IMR-90 (cell line): ENCODE measurements around the gene XKR3. TPM values are rescaled to one million over a fixed set of nuclear protein-coding genes. Genes with fewer than 3 reads are reported as not detected.
"Not testable (repeated sequence)": the region's sequence is repeated elsewhere in the genome, so short reads cannot be mapped to it uniquely, and the experiment has no call there.

Experiments
- ATAC-seq: fragments of 200-7000 bp; cut with Tn5 transposase; 2 replicates; pipeline ENCODE4 v1.9.1; 2020; ENCODE audit warnings: low read depth, mild to moderate bottlenecking, moderate library complexity
- BruUV-seq: library from RNA; stranded (reverse); fragments of 400-500 nt; replicated peaks from 2 replicates; lab custom pipeline; 2021; lab: Mats Ljungman, UMichigan
- CTCF ChIA-PET: fragments of 300-600 bp; formaldehyde crosslinking; extraction: SDS; loops from one replicate; lab custom pipeline; 2021; ENCODE audit warnings: antibody characterized with exemption; lab: Yijun Ruan, JAX
- POLR2A ChIA-PET: fragments of 300-600 bp; sonication (Branson Sonifier 250); formaldehyde crosslinking; loops from one replicate; lab custom pipeline; 2022; ENCODE audit warnings: antibody characterized with exemption; ENCODE audit not compliant: unreplicated experiment; lab: Charles Lee
- DNase-seq: peaks from one replicate; pipeline ENCODE4 v3.0.0; 2013
- H2AFZ ChIP-seq: replicated peaks from 2 replicates; pipeline ENCODE3; 2013; ENCODE audit warnings: low read length, mild to moderate bottlenecking; ENCODE audit not compliant: poor library complexity
- H2AK5ac ChIP-seq: 2 replicates; pipeline ENCODE4 v1.6.1; 2013; ENCODE audit warnings: low read depth, low read length, inconsistent platforms
- H2AK9ac ChIP-seq: replicated peaks from 2 replicates; pipeline ENCODE3; 2013; ENCODE audit warnings: mild to moderate bottlenecking, low read depth, low read length, moderate library complexity; ENCODE audit not compliant: poor library complexity
- H2BK120ac ChIP-seq: 2 replicates; pipeline ENCODE4 v1.6.1; 2013; ENCODE audit warnings: low read depth, low read length, inconsistent platforms
- H2BK15ac ChIP-seq: 3 replicates; pipeline ENCODE4 v1.6.1; 2013; ENCODE audit warnings: low read depth, low read length, inconsistent platforms
- H2BK20ac ChIP-seq: 2 replicates; pipeline ENCODE4 v1.6.1; 2013; ENCODE audit warnings: low read depth, mild to moderate bottlenecking, inconsistent platforms, low read length, moderate library complexity
- H2BK5ac ChIP-seq: 2 replicates; pipeline ENCODE4 v1.6.1; 2013; ENCODE audit warnings: mild to moderate bottlenecking, low read depth, low read length, inconsistent platforms; ENCODE audit not compliant: poor library complexity, severe bottlenecking
- H3K14ac ChIP-seq: replicated peaks from 2 replicates; pipeline ENCODE4 v1.6.1; 2013; ENCODE audit warnings: low read depth, low read length, inconsistent platforms
- H3K18ac ChIP-seq: 2 replicates; pipeline ENCODE4 v1.6.1; 2013; ENCODE audit warnings: low read depth, low read length, control low read depth
- H3K23ac ChIP-seq: 2 replicates; pipeline ENCODE4 v1.6.1; 2013; ENCODE audit warnings: low read depth, low read length, inconsistent platforms
- H3K27ac ChIP-seq: 2 replicates; pipeline ENCODE4 v1.5.1; 2013; ENCODE audit warnings: mild to moderate bottlenecking, control low read depth, low read length; ENCODE audit not compliant: insufficient read depth
- H3K27me3 ChIP-seq: 2 replicates; pipeline ENCODE4 v1.6.1; 2013; ENCODE audit warnings: low read length; ENCODE audit not compliant: control insufficient read depth, insufficient read depth
- H3K36me3 ChIP-seq: 2 replicates; pipeline ENCODE4 v1.6.1; 2013; ENCODE audit warnings: low read length, mixed read lengths; ENCODE audit not compliant: control insufficient read depth, insufficient read depth
- H3K4ac ChIP-seq: 2 replicates; pipeline ENCODE4 v1.6.1; 2013; ENCODE audit warnings: low read depth, low read length, inconsistent platforms
- H3K4me1 ChIP-seq: 2 replicates; pipeline ENCODE4 v1.6.1; 2013; ENCODE audit warnings: low read length, mixed read lengths; ENCODE audit not compliant: control insufficient read depth, insufficient read depth
- H3K4me2 ChIP-seq: 2 replicates; pipeline ENCODE4 v1.6.1; 2013; ENCODE audit warnings: low read depth, mild to moderate bottlenecking, control low read depth, low read length, moderate library complexity
- H3K4me3 ChIP-seq: 2 replicates; pipeline ENCODE4 v1.5.1; 2013; ENCODE audit warnings: low read depth, mild to moderate bottlenecking, control low read depth, low read length, moderate library complexity; ENCODE audit not compliant: insufficient read depth
- H3K56ac ChIP-seq: 2 replicates; pipeline ENCODE4 v1.6.1; 2013; ENCODE audit warnings: low read length, inconsistent platforms; ENCODE audit not compliant: insufficient read depth; ENCODE audit errors: extremely low read depth
- H3K79me1 ChIP-seq, 2 experiments: 2 replicates each; pipeline ENCODE4 v1.6.1; 2013; ENCODE audit warnings: low read length in 2 of 2, inconsistent platforms in 1 of 2, low read depth in 1 of 2
- H3K9ac ChIP-seq: 2 replicates; pipeline ENCODE4 v1.6.1; 2013; ENCODE audit warnings: low read depth, low read length, control low read depth
- H3K9me1 ChIP-seq: 2 replicates; pipeline ENCODE4 v1.6.1; 2013; ENCODE audit warnings: low read length, inconsistent platforms; ENCODE audit not compliant: insufficient read depth
- H3K9me3 ChIP-seq: 2 replicates; pipeline ENCODE4 v1.6.1; 2013; ENCODE audit warnings: low read length; ENCODE audit not compliant: control insufficient read depth, insufficient read depth
- H4K20me1 ChIP-seq: 2 replicates; pipeline ENCODE4 v1.6.1; 2013; ENCODE audit warnings: low read length, inconsistent platforms; ENCODE audit not compliant: insufficient read depth
- H4K5ac ChIP-seq: 2 replicates; pipeline ENCODE4 v1.6.1; 2013; ENCODE audit warnings: mild to moderate bottlenecking, low read depth, low read length, control low read depth
- H4K8ac ChIP-seq, 2 experiments: 2 replicates each; pipeline ENCODE4 v1.6.1; 2013; ENCODE audit warnings: low read depth in 2 of 2, low read length in 2 of 2, control low read depth in 1 of 2, inconsistent platforms in 1 of 2
- H4K91ac ChIP-seq: 2 replicates; pipeline ENCODE4 v1.6.1; 2013; ENCODE audit warnings: low read depth, low read length, inconsistent platforms; ENCODE audit not compliant: insufficient read depth
- WGBS, 2 experiments: methylation state at CpG; one replicate each; pipeline versions ENCODE4 v1.1.5 to v1.1.7; 2013; ENCODE audit warnings: missing lambda C conversion rate in 2 of 2; ENCODE audit not compliant: insufficient read length in 1 of 2; ENCODE audit errors: extremely low coverage in 2 of 2; 5-methylcytosine and 5-hydroxymethylcytosine counted together
- dilution Hi-C: fragments of 300-500 bp; cut with HindIII; formaldehyde crosslinking; loops from one replicate; pipeline ENCODE4 v1.14.3; 2018; ENCODE audit warnings: low sequenced_read_pairs; ENCODE audit not compliant: unreplicated experiment
- in situ Hi-C: fragments of 300-500 bp; cut with MboI; formaldehyde crosslinking; loops from 3 replicates; pipeline ENCODE4 v1.14.3; 2019; ENCODE audit warnings: low sequenced_read_pairs, inconsistent platforms, mixed read lengths
- intact Hi-C: fragments of 100-400 bp; cut with micrococcal nuclease; formaldehyde crosslinking; loops from 2 replicates; pipeline ENCODE4 v1.10.0; 2022
- polyA plus RNA-seq, 3 experiments: library from polyadenylated mRNA; depleted of rRNA; stranded (reverse); fragments of >200 nt; gene quantifications; 2 replicates each; pipeline ENCODE4 v1.2.3, GENCODE V29; 2012; ENCODE audit warnings: low replicate concordance in 1 of 3
- total RNA-seq: library from RNA; depleted of rRNA; stranded (reverse); fragments of >200 nt; gene quantifications from 2 replicates; pipeline ENCODE4 v1.2.3, GENCODE V29; 2012

Gene XKR3
- total and polyA plus RNA-seq, 2 of the 4 experiments (the other 2 are of a cell fraction), result not detected

GRCh38 chr22:16747266-16748159 lies 77.7 kb downstream of the XKR3 start:
- H3K36me3 ChIP-seq, H4K5ac ChIP-seq, H2BK5ac ChIP-seq, H3K23ac ChIP-seq, H3K18ac ChIP-seq, H3K9me3 ChIP-seq, POLR2A ChIA-PET, H3K14ac ChIP-seq, H2BK20ac ChIP-seq, H3K4ac ChIP-seq, H2BK120ac ChIP-seq, CTCF ChIA-PET, intact Hi-C loops, H3K27ac ChIP-seq, H4K8ac ChIP-seq, H3K79me1 ChIP-seq, H3K4me3 ChIP-seq, H2BK15ac ChIP-seq, H3K4me1 ChIP-seq, H4K91ac ChIP-seq, H2AK9ac ChIP-seq, in situ Hi-C loops, H3K9ac ChIP-seq, DNase-seq, BruUV-seq, dilution Hi-C loops, H3K9me1 ChIP-seq, H3K4me2 ChIP-seq, H4K20me1 ChIP-seq, H2AFZ ChIP-seq, H2AK5ac ChIP-seq, H3K56ac ChIP-seq, ATAC-seq, H3K27me3 ChIP-seq: not testable (repeated sequence)
- WGBS, 2 experiments, result 75% methylated on average over 9 of the region's 21 CpGs; no CpG with 5 or more reads in 1 of the 2 experiments

GRCh38 chr22:16734271-16734670 lies 90.9 kb downstream of the XKR3 start:
- H2BK20ac ChIP-seq, in situ Hi-C loops, H4K5ac ChIP-seq, H3K36me3 ChIP-seq, H3K9ac ChIP-seq, H4K8ac ChIP-seq, H4K91ac ChIP-seq, H2BK5ac ChIP-seq, H3K56ac ChIP-seq, H3K27ac ChIP-seq, H3K23ac ChIP-seq, H3K4ac ChIP-seq, H3K27me3 ChIP-seq, POLR2A ChIA-PET, H3K4me2 ChIP-seq, H3K79me1 ChIP-seq, H3K14ac ChIP-seq, CTCF ChIA-PET, H2BK15ac ChIP-seq, dilution Hi-C loops, ATAC-seq, H3K4me1 ChIP-seq, H3K18ac ChIP-seq, H3K9me1 ChIP-seq, intact Hi-C loops, BruUV-seq, H3K4me3 ChIP-seq, H3K9me3 ChIP-seq, H2AK9ac ChIP-seq, H4K20me1 ChIP-seq, H2AK5ac ChIP-seq, H2BK120ac ChIP-seq, H2AFZ ChIP-seq, DNase-seq: not testable (repeated sequence)
- WGBS, 2 experiments, result no CpG with 5 or more reads among the region's 1 CpG
